Femur (tissue), 1 donor: ENCODE results near the gene SLC39A3.
A peak's percentile ranks its signal among the peaks of the same experiment; 100 is the strongest.
"Not testable (repeated sequence)": the region's sequence is repeated elsewhere in the genome, so short reads cannot be mapped to it uniquely, and the experiment has no call there.

Experiments
- DNase-seq: peaks from one replicate; pipeline ENCODE4 v3.0.0-alpha.2; 2017

Gene SLC39A3

DNA sequence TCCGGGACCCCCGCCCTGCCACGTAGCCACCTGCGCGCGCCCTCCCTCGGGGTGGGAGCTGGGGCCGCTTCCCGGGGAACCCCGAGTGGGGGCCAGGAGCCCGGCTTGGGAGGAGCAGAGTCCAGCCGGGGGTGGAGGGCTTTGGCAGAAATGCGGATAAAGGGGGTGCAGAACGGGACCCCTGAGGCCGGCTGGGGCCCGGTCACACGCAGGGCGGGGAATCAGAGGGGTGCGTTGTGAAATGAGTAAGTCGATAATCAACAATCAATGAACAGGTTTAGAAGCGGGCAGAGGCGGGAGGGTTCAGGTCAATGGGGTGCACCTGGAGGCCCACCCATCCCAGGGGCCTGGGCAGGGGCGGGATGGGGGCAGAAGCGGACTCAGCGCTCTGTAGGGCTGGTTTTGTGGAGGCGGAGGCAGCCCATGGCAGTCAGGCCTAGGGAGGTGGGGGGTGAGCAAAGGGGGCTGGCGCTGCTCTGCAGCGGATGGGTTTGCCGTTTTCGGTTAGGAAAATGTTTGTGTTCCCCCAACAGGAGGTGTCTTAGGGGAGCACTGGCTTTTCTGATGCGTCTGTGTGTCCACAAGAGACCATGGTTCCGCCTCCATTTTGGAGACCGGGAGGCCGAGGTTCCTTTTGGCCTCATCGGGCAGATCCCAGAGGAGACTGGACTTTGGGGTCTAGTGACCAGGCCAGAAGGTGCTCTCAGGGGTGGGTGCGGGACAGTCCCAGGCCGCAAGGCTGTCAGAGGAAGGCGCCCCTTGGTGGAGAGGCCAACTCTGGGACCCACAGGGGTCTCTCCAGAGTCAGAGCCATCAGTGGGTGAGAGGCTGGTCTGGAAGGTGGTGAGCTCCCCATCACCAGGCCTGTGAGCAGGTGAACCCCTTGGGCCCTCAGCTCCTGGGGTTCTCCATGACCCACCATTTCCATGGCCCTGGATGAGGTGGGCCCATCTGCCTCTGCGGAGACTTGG, 18.0 kb downstream of the SLC39A3 start:
- no peak for DNase-seq

DNA sequence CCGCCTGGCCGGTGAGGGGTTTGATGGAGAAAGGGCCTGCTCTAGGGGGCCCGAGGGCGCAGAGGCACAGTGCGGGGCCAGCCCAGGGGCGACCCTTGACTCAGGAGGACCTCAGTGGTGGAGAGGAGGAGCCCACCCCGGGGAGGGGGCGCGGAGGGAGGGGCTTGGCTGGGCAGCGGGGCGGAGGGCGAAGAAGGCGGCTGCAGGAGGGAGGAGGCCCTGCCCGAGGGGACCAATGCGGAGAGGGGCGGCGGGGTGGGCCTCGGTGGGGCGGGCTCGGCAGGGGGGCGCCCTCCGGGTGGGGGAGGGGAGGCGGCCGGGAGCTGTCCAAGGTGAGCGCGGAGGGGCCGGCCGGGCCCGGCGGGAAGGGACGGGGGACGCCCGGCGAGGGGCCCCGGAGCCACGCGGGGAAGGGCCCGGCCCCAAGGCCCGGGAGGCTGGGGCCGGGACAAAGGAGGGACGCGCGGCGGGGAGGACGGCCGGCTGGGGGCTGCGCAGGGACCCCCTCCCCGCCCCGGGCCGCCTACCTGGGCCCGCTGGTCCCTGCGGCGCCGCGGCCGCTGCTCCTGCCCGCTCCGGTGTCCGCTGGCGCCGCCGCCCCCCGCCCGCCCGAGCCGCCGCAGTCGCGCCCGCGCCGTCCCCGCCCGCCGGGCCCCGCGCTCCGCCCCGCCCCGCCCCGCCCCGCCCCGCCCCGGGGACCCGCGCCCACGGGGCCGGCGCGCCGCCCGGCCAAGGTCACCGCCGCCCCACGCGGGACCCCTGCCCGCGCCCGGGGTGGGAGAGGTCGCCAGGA, 18.8 kb downstream of the SLC39A3 start, which contains the start of gene DIRAS1:
TSS of gene DIRAS1 (minus strand) at position 596 of the 793 bp plus-strand sequence. CDS start 3,566 bp downstream, outside the sequence.
- DNase-seq: no peak

DNA sequence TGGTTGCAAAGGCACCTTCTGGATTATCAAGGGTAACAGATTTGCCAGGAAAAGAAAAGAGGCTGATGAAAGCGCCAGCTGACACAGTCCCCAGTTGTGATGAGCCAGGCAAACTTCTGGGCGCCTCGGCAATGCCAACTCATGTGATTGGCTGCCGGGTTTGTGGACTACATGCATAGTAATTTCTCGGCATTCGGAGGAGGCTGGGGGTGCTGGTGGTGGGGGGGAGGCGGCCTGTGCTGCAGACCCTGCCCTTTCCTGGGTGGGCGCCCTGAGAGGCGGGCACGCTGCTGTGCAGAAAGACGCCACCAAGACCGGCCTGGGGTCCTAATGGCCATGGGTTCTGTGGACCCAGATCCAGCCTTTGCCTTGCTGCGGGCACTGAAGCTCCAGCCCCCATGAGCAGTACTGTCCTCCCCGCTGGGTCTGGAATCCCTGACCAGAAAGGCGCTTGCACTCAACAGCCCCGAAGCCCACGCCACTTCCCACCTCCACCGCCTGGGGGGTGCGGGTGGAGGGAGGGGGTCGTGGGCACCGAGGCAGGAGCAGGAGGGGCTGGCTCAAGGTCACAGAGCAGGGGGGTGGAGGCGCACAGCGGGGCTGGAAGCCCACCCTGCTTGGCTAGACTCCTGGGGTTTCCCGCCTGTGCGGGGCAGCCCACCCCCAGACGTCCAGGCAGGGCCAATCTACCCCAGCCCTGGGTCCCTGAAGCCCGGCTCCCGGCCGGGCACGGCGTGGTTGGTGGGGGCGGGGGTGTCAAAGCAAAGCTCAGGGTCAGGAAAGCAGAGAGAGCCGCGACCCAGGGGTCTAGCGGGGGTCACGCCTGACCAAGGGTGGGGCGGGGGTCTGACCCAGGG, 19.7 kb downstream of the SLC39A3 start:
- DNase-seq: no peak

DNA sequence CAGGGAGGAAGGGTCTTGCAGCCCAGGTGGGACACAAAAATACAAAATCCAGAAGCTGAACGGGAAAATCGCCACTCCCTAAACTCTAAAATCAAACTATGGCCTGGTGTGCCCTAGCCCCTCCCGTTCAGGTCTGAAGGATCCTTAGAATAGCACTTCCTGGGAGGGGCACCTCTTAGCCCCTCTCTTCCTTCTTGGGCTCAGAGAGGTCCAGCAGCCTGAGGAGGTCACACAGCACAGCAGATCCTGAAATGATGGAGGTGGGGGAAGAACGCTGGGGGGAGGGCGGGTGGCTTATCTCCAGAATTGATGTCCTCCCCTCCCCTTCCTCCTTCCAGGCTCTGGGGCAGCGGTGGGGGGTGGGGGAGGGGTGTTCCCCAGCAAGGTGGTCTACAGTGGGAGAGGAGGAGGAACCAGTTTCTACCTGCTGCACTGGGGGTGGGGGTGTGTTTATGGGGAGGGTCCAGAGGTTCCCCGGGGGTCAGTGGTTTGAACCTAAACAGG, 20.5 kb downstream of the SLC39A3 start:
- no peak for DNase-seq

DNA sequence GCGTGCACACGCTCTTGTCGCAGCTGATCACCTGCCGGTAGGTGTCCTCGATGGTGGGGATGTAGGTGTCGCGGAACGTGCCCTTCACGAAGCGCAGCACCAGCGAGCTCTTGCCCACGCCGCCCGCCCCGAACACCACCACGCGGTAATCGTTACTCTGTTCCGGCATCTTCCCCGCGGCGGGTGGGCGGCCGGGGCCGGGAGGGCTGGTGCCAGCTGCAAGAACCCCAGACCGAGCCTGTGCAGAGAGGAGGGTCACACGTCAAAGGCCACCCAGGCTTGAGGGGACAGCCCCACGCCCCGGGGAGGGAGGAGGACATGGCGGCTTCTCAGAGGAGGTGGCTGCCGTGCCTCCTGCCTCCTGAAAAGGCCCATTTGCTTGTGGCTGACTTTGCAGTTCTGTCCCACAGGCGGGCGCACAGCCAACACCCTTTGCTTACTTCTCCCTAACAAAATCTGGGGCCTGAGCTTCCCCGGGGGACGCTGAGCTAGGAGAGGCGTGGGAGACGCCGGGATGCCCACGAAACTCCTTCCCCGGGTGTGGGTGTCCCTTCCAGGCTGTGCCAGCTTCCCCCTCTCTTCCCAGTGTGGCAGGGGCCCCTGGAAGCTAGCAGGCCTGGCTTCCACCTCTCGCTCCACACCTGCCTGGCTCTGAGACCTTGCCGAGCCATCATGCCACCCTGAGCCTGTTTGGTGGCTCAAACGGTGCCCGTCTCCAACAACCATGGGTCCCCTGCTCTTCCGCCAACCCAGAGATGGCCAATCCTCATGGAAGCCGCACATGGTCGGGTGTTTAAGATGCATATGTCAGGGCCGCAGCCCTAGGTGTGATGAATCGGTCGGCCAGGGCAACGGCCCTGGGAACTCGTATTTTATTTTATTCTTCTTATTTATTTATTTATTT, 21.9 kb downstream of the SLC39A3 start:
- no peak for DNase-seq

DNA sequence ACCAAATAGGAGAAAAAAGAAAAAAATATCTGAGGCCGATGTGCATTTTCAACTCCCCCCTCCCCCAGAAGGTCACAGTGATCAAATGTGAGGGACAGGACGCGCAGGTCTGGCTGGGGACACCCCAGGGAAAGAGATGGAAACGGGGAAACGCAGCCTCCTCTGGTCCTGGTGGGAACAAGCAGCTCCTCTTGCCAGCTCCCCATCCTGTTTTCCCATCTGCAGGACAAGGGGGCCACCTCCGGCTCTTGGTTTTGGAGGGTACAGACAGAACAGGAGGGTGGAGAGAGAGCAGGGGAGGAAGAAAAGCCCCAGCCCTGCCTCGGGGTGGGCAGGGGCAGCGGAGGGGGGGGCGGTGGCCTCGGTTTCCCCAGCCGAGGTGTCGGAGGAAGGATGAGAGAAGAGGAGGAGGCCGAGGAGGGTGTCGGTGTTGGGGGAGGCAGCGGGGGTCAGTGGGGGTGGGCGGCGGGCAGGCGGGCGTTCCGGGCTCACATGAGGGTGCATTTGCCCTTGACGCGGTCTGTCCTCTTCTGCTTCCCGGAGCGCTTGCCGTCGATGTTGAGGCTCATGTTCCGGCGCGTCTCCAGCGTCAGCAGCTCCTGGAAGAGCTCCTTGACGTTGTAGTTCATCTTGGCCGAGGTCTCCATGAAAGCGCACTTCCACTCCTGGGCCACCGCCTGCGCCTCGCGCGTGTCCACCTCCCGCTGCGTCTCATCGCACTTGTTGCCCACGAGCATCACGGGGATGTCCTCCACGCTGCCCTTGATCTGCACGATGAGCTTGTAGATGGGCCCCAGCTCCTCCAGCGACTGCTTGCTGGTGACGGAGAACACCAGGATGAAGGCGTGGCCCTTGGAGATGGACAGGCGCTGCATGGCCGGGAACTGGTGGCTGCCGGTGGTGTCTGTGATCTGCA, 22.8 kb downstream of the SLC39A3 start:
- no peak for DNase-seq

DNA sequence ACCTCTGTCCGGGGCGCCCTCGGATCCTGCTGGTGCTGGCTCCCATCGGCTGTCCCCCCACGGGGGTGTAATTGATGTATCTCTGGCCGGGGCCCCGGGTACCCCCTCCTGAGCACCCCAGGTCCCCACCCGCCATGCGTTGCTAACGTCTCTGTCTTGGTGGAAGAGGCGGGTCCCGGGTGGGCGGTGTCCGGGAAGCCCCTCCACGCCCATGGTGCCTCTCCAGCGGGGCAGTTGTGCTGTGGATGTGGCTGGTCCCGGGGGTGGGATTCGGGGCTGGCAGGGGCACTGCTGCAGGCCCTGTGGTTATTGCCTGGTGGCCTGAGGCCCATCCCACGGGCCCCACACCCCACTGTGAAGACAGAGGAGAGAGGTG, 23.6 kb downstream of the SLC39A3 start:
- DNase-seq: no peak

DNA sequence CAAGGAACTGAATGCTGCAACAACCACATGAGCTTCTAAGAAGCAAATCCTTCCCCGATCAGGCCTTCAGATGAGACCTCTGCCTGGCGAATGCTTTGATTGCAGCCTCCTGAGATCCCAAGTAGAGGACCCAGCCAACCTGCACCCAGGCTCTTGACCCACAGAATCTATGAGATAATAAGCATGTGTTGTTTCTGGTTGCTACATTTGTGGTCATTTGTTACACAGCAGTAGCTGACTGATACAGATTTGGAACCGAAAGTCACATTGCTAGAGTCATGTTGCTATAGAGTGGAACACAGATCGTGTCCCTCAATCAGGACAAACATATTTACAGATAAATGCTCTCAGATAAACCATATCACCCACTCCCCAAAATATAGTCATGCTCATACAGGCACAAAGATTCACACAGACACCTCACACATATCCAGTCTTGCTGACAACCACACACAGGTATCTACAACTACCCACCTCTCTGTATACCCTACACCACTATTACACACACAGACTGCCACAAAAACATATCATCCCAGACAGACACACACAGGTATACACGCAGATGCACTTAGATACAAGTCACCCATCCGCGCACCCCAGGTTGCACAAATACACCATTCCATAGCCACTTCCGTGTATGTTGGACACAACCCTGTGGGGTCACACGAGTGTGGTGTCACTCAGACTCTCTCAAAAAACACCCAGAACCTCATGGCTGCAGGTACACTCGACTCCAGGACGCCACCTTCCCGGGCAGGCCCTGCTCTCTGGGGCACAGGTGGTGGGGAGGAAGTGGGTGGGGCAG, 24.1 kb downstream of the SLC39A3 start:
- DNase-seq: no peak

DNA sequence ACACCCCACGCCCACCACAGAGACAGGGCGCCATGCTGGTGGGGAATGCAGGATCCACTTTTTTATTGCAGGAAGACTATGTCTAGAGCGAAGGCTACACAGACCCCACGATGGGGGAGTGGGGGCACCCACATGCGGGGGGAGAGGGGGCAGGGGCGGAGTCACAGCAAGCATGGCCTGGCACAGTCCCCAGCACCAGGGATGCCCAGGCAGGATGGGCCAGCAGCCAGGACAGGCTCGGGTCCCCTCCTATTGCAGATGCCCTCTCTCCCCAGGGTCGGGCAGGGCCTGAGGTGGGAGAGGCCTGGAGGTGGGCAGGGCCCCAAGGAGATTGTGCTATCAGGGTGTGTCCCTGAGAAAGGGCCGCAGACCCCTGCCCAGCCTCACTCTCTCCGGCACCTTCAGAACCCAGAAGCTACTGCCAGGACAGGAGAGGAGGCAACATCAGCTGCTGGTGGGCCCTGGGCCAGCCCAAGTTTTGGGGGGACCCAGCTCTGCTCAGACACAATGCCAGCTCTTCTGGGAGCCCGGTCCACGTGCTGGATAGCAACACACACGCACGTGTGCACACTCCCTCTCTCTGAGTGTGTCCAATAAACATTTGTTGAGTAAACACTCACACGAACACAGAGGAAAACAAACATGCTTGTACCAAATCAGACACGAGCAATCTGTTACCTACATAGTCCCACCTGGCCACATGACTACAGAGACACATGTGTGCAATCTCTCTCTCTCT, 25.1 kb downstream of the SLC39A3 start:
- no peak for DNase-seq

DNA sequence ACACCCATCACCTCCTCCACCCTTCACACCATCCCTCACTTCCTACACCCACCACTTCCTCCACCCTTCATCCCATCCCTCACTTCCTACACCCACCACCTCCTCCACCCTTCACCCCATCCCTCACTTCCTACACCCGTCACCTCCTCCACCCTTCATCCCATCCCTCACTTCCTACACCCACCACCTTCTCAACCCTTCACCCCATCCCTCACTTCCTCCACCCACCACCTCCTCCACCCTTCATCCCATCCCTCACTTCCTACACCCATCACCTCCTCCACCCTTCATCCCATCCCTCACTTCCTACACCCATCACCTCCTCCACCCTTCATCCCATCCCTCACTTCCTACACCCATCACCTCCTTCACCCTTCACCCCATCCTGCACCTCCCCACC, 25.7 kb downstream of the SLC39A3 start:
- not testable (repeated sequence) for DNase-seq

DNA sequence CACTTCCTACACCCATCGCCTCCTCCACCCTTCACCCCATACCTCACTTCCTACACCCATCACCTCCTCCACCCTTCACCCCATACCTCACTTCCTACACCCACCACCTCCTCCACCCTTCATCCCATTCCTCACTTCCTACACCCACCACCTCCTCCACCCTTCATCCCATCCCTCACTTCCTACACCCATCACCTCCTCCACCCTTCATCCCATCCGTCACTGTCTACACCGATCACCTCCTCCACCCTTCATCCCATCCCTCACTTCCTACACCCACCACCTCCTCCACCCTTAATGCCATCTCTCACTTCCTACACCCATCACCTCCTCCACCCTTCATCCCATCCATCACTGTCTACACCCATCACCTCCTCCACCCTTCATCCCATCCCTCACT, 26.6 kb downstream of the SLC39A3 start:
- not testable (repeated sequence) for DNase-seq

DNA sequence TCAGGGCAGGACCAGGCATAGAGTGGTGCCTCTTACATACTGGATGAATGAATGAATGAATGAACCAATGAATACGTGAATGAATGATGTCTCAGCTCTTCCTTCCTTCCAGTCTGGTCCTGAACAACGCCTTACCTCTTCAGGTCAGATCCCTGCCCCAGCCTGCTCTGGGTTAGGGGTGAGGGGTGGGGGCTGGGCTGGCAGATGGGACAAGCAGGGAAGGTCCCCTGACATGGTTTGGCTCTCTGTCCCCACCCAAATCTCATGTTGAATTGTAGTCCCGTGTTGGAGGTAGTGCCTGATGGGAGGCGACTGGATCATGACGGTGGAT, 28.0 kb downstream of the SLC39A3 start:
- DNase-seq: no peak

DNA sequence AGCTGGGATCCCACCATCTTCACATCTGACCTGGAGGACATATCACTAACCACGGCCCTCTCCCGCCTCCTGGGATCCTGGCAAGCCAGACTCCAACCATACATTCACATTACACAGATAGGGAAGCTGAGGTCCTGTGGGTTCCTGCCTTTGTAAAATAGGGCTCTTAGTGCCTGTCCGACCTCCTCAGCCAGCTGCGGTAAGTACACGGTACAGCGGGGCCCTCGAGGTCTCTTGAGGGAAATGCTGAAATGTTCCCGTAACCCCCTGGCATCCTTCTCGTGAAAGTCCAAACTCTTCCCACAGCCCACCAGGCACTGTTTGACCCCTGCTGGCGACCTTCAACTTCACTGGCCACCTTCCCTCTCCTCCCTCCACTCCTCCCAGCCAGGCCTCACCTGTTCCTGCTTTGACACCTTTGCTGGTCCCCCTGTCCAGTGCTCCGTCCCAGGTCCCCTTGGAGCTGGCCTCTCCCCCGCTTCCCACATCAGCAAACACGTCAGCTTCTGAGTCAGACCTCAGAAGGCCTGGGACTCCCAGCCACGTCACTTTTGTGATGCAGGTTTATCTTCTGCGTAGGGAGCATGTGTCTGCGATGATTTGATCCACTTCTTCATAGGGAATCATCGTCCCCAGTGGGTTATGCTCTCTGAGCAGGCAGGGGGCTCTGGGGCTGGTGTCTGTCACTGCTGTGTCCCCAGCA, 28.5 kb downstream of the SLC39A3 start:
- DNase-seq: no peak

DNA sequence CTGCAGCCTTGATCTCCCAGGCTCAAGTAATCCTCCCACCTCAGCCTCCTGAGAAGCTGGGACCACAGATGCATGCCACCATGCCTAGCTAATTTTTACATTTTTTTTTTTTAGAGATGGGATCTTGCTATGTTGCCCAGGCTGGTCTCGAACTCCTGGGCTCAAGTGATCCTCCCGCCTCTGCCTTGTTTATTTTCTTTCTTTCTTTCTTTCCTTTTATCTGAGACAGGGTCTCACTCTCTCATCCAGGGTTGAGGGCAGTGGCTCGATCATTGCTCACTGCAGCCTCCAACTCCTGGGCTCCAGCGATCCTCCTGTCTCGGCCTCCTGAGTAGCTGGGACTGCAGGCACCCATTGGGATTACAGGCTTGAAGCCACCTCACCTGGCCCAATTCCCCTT, 33.6 kb downstream of the SLC39A3 start:
- DNase-seq: no peak

DNA sequence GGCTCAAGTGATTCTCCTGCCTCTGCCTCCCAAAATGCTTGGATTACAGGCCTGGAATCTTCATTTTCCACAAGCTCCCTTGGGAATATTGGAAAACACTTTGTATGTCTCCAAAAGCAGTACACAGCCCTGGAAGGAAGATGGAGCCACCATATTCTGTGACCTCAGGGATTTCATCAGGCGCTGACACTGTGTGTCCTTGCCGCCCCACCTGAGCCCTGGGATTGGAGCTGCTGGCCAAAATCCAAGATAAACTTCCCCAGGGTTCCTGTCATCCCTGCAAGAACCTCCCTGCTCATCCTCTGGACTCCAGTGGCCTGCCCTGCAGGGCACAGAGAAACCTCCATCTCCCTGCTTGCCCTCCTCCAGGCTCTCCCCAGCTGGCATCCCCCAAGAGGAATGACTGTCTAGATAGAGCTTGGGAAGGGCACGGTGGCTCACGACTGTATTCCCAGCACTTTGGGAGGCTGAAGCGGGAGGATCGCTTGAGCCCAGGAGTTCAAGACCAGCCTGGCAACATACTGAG, 36.1 kb downstream of the SLC39A3 start:
- DNase-seq: no peak

DNA sequence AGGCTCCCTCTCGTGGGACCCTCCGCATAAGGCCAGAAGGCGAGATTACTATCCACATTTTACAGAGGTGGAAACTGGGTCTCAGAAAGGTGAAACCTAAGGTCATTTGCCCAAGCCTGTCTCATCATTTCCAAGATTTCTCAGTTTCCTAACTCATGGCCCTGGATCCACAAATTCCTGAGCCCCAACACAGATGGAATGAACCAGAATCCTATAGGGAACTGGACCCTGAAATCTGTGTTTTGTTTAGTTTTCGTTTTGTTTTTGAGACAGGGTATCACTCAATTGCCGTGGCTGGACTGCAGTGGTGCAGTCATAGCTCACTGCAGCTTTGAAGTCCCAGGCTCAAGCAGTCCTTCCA, 36.8 kb downstream of the SLC39A3 start:
- no peak for DNase-seq

DNA sequence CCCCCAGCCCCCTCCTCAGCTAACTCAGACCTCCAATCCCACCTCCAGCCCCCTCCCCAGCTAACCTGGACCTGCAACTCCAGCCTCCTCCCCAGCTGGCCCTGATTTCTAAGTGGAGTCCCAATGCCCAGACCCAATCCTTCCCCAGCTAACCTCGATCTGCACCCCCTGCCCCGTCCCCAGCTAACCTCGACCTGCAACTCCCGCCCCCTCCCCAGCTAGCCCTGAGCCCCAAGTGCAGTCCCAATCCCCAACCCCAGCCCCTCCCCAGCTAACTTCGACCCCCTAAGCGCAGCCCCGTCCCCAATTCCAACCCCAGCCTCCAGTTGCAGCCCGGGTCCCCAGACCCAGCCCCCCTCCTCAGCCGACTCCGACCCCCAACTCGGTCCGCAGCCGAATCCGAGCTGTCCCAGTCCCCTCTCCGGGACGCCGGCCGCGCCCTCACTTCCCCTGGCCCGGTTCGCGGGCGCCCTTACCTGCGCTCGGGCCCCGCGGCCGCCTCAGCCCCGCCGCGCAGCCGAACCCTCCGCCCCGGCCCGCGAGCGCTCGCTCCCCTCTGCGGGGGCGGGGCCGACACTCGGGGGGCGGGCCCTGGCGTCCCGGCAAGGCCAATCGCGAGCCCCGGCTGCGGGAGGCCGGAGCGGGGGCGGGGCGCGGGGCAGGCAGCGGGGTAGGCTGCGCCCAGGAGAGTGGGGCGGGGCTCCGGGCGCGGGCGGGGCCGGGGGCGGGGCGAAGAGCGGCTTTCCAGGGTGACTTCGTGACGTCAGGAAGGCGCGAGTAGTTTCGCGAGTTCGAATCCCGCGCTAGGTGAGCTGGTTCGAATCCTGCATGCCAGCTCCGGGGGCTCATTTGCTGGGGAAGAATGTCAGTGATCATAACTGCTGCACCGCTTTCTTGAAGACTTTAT, 37.4 kb downstream of the SLC39A3 start, which contains the start of gene GNG7:
TSS of gene GNG7 (minus strand) at position 525 of the 907 bp plus-strand sequence. CDS start 182,006 bp downstream, outside the sequence.
- DNase-seq: peak; percentile 94
